Lower leg skin (tissue), 4 donors: ENCODE data around the gene PPT1. TPM values are rescaled to one million over a fixed set of nuclear protein-coding genes. Genes with fewer than 3 reads are reported as not detected.

Experiments
- DNase-seq, 2 donors: peaks; one replicate each; pipeline ENCODE4 v3.0.0-alpha.2; 2019; ENCODE audit warnings: low spot score in 2 of 2
- H3K4me3 ChIP-seq: fragments of 200-600 bp; sonication (generic); 2 replicates; pipeline ENCODE4 v1.5.1; 2017; ENCODE audit warnings: mild to moderate bottlenecking, low read depth; ENCODE audit not compliant: poor library complexity, severe bottlenecking
- CTCF ChIP-seq, 3 donors: fragments of 450-650 bp; IDR thresholded peaks; one replicate each; pipeline ENCODE4 v1.5.1; 2016; ENCODE audit warnings: antibody characterized with exemption in 3 of 3, mild to moderate bottlenecking in 3 of 3, moderate library complexity in 2 of 3
- POLR2A ChIP-seq, 2 donors: fragments of 450-650 bp; IDR thresholded peaks; one replicate each; pipeline ENCODE4 v1.6.1; 2016 to 2017; ENCODE audit warnings: antibody characterized with exemption in 2 of 2, mild to moderate bottlenecking in 1 of 2, moderate library complexity in 1 of 2
- WGBS, 2 donors: methylation state at CpG; one replicate each; pipeline ENCODE4 v1.1.5; 2018; 5-methylcytosine and 5-hydroxymethylcytosine counted together
- intact Hi-C: fragments of 100-400 bp; cut with DNase I; formaldehyde crosslinking; loops from one replicate; pipeline ENCODE4 v1.15.0; 2023; ENCODE audit warnings: low total_unique reads
- total RNA-seq, 4 donors: library from RNA; depleted of rRNA; stranded (reverse); fragments of >200 nt; gene quantifications; one replicate each; pipeline ENCODE4 v1.1.0, GENCODE V29; 2016

Gene PPT1
- total RNA-seq, 4 donors from 2014 or later, result 28.2 to 42.1 (median 37.5) TPM

GRCh38 chr1:40045766-40046165 lies 51.3 kb downstream of the PPT1 start:
- DNase-seq, result no peak
- 96 to 98% methylated on average over 3 of the region's 3 CpGs for WGBS, 2 donors
- H3K4me3 ChIP-seq, result no peak overlapping the region
- no peak for TF ChIP-seq POLR2A (IDR thresholded peaks at IDR 0.05)
- TF ChIP-seq CTCF (IDR thresholded peaks at IDR 0.05), result no peak
- intact Hi-C loops, result no loop called here

GRCh38 chr1:40045182-40045581 lies 51.9 kb downstream of the PPT1 start:
- DNase-seq, result no peak
- TF ChIP-seq CTCF (IDR thresholded peaks at IDR 0.05) (no peak), POLR2A (IDR thresholded peaks at IDR 0.05) (no peak)
- no peak overlapping the region for H3K4me3 ChIP-seq
- 85 to 96% methylated on average over 4 of the region's 4 CpGs for WGBS, 2 donors
- intact Hi-C loops, result no loop called here

DNA sequence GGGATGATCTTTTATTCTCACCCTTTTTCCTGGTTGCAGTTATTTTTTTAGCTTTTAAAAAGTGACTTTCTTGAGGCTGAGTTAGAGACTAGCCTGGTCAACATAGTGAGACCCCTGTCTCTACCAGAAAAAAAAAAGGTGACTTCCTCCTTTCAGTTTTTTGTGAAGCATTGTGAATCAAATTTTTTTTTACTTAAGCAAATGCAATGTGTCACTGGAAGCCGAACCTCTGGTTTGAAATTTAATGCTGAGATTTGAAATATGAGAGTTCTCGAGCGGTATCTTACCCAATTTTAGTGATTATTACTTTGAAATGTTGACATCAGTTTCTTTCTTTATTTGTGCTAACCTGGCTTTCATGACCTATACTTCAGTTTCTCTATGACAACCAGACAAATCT lies 52.9 kb downstream of the PPT1 start:
- no peak overlapping the region for H3K4me3 ChIP-seq
- DNase-seq, result no peak
- 78% methylated on average over 3 of the region's 3 CpGs for WGBS, 2 donors
- intact Hi-C loops, result no loop called here
- TF ChIP-seq POLR2A (IDR thresholded peaks at IDR 0.05), result no peak
- no peak for TF ChIP-seq CTCF (IDR thresholded peaks at IDR 0.05)

DNA sequence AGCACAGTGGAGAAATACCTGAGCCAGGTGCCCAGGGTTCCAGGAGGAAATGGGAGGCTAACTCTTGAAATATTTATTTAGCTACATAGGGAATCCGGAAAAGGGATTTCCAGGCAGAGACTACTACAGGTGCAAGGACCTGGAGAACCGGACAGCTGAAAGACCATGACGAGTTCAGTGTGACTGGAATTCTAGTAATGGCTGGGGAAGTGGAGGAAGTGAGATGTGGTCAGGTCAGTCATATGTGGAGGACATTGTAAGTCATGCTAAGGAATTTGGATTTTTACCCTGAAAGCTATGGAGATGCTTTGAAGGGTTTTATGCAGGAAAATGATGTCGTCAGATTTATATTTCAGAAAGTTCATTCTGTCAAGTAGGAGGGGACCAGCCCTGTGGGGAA lies 54.7 kb downstream of the PPT1 start:
- no peak for TF ChIP-seq CTCF (IDR thresholded peaks at IDR 0.05)
- TF ChIP-seq POLR2A (IDR thresholded peaks at IDR 0.05), result no peak
- DNase-seq, result no peak
- no peak overlapping the region for H3K4me3 ChIP-seq
- 74 to 81% methylated on average over 4 of the region's 4 CpGs for WGBS, 2 donors
- intact Hi-C loops, result no loop called here

DNA sequence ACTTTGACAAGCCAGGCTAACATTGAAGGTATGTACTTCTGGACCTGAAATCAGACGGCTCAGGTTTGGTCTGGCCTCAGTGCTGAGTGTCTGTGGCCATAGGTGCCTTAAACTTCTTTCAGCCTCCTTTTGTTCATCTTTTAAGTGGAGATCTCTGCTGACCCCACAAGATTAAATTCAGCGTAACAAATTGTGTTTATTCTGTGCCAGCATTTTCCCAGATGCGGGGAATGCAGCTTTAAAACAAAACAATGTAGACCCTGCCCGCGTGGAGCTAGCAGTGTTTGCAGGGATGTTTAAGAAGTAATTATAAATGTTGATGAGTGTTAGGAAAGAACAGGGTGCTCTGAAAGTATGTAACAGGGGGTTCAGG lies 55.6 kb downstream of the PPT1 start:
- peak overlapping the region; percentile 94 for H3K4me3 ChIP-seq
- 10 to 23% methylated on average over 5 of the region's 5 CpGs for WGBS, 2 donors
- no peak for TF ChIP-seq POLR2A (IDR thresholded peaks at IDR 0.05)
- TF ChIP-seq CTCF (IDR thresholded peaks at IDR 0.05), result no peak
- intact Hi-C loops, result no loop called here
- DNase-seq, result no peak
